Endometrial microvascular endothelial cells (primary cell): ENCODE results near the gene CLCNKA. TPM values are rescaled to one million over a fixed set of nuclear protein-coding genes. Genes with fewer than 3 reads are reported as not detected.
"Not testable (repeated sequence)": the region's sequence is repeated elsewhere in the genome, so short reads cannot be mapped to it uniquely, and the experiment has no call there.

Experiments
- in situ Hi-C: cut with HindIII; loops from 2 replicates; pipeline ENCODE4 v1.10.0; 2017; ENCODE audit warnings: low sequenced_read_pairs, low pct_unique_long_range_greater_than_20kb; ENCODE audit errors: inconsistent ontology term
- total RNA-seq: library from RNA; depleted of rRNA; stranded (reverse); fragments of >200 nt; gene quantifications from one replicate; pipeline ENCODE4 v1.2.3, GENCODE V29; 2015; ENCODE audit errors: inconsistent ontology term

The CLCNKA gene
- total RNA-seq, 1 donor from 2014 or later, result not detected

- in situ Hi-C loops, result no loop called here
Observed at GRCh38 chr1:15994590-15995351, 27.1 kb upstream of the CLCNKA start.

DNA sequence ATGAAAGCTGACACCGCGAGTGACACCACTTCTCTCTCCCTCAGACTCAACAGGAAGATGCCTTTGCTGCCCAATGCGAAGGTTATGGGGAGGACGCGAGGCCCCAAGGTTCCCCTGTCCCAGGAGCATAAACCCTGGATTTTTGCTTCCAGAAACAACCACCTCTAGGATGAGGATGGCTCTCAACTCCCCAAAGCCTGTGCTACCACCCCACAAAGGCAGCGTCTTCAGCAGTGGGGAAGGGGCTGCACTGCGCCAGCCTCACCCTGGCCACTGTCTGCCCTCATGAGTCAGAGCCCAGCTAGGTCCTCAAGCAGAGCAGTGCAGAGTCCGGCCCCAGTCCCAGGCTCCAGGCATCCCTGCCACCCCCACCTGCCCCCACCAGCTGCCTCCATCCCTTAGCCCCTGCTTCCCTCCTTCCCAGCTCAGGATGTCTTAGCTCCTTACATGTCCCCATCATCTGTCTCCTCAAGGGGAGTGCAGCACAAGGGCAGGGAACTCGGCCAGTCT, 24.7 kb upstream of the CLCNKA start:
- in situ Hi-C loops, result no loop called here

DNA sequence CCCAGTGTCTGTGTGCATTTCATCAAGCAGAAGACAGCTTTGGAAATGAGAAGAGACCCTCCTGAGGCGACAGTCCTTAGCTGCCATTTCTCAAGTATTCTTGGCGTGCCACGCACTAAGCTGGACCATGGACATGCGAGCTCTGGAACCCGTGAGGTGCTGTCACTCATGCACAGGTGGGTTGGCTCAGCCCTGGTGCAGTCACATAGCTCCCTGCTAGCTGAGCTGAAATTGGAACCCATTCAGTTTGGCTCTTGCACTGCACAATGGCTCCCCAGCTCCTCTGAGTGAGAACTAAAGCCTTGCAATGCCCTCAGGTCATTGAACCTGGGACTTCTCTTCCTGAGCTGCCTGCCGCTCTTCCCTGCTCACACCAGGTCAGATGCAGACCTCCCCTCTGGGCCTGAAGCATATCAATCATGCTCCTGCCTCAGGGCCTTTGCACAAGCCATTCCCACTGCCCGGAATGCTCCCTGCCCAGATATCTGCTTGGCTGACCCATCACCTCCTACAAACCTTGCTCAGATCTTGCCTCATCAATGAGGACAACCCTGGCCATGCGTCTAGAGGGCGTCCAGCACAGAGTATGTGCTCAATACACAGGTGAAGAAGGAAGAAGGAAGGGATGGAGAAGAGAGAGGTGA, 24.1 kb upstream of the CLCNKA start:
- in situ Hi-C loops, result no loop called here

GRCh38 chr1:15998929-15999328, 22.9 kb upstream of the CLCNKA start:
- in situ Hi-C loops, result no loop called here

GRCh38 chr1:16001274-16001673, 20.6 kb upstream of the CLCNKA start:
- in situ Hi-C loops, result not testable (repeated sequence)

GRCh38 chr1:16005597-16005996, 16.2 kb upstream of the CLCNKA start:
- in situ Hi-C loops, result no loop called here

DNA sequence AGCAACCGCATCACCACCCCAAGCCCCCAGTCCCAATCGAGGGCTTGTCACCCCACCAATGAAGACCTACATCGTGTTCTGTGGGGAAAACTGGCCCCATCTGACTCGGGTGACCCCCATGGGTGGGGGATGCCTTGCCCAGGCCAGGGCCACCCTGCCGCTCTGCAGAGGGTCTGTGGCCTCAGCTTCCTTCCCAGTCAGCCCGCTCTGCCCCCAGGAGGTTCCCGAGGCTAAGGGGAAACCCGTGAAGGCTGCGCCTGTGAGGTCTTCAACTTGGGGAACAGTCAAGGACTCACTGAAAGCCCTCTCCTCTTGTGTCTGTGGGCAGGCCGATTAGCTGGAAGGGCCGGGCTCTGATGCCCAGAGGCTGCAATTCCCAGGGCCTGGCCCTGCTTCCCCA, 15.8 kb upstream of the CLCNKA start:
- in situ Hi-C loops, result no loop called here

- in situ Hi-C loops, result no loop called here
Observed at GRCh38 chr1:16006552-16007485, 15.0 kb upstream of the CLCNKA start.

- in situ Hi-C loops, result no loop called here
Observed at GRCh38 chr1:16007671-16008341, 14.0 kb upstream of the CLCNKA start.

DNA sequence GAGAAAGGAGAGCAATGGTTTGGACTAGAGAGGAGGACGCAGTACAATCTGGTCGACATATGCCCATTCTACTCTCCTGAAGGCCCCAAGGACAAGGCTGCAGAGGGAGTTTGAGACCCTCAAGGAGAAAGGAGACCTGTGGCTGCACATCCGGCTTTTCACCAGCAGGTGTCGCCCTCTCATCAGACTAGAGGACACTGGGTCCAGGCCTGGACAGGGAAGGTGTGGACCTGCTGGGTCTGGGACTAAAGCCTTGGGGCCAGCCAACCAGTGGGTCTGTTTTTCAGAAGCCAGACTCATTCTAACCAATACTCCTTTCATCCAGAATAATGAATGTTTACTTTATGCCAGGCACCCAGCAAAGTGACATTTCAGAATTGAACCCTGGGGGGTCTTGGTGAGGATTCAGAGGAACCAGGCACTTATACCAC, 12.8 kb upstream of the CLCNKA start:
- in situ Hi-C loops, result no loop called here

DNA sequence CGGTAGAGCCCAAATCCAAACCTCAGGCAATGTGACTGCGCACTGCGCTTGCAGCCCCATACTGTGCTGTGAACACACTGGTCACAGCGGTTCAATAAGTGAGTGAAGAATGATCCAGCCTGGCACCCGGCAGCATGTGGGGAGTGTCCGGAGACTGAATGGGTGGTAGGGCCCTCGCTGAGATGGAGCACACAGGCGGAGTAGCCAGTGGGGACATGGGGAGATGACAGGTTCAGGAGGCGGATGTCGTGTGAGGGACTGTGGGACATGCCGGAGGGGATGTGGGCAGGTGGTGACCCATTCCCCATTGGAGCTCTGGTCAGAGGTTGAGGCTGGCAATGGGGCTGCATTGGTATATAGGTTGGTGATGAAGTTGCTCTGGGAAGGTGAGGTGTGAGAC, 12.2 kb upstream of the CLCNKA start:
- in situ Hi-C loops, result no loop called here

- in situ Hi-C loops, result no loop called here
Observed at GRCh38 chr1:16010837-16011236, 11.0 kb upstream of the CLCNKA start.

DNA sequence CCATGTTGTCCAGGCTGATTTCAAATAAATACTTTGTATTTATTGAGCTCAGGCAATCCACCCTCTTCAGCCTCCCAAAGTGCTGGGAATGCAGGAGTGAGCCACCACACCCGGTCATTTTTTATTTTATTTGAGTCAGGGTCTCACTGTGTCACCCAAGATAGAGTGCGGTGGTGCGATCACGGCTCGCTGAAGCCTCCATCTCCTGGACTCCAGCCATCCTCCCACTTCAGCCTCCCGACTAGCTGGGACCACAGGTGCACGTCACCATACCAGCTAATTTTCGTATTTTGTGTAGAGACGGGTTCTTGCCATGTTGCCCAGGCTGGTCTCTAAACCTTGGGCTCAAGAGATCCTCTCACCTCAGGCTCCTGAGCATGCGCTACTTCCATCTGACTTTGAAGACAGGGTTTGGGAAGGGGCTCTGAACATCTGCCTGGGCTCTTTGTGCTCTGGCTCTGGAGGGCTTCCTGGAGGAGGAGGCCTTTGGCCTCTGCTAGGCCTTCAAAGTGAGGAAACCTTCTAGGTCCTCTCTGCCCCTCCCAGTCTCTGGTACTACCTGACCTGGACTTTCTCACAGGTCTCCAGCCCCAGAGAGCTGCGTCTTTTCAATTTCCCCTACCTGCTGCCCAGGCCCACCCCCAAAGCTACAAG, 9.8 kb upstream of the CLCNKA start:
- in situ Hi-C loops, result no loop called here

DNA sequence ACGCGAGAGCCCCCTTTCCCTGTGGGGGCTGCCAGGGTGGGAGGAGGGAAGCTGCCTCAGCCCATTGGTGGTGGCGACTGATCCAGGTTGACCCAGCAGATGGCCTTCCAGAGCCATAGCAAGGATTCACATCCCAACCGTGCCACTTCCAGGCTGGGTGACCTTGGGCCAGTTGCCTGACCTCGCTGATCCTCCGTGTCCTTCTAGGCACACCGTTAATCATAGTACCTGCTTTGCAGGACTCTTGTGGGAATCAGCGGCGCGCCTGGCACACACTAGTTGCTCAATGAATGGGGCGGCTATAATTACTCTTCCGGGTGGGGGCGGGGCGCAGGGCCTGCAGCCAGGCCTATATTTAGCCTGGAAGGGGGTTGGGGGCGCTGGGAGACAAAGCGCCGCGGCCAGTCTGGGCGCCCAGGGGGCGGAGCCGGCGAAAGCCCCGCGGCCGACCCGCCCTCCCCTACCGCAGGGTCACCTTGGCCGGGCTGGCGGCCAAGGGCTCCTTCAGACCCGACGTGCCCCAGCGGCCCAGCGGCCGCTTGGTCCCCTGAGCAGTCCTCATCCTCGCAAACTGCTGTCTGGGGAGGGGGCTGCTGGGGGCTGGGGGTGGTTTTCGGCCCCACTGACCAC, 9.1 kb upstream of the CLCNKA start:
- in situ Hi-C loops, result no loop called here

- in situ Hi-C loops, result no loop called here
Observed at GRCh38 chr1:16013220-16013907, 8.5 kb upstream of the CLCNKA start.

DNA sequence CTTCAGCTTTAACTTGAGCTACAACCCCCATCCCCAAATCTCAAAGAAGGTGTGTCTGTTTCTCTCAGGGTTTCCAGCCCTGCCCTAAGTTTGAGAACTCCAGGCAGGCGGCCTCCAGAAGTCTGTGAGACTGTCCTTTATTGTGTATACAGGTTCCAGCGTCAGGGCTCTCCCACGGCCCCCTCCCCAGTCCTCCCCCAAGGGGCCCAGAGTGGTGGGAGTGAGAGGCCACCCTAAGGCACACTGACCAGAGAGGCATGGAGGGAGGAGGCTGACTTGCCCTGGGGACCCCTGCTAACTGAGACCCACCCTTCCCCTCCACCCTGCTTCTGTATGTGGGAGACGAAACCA, 8.0 kb upstream of the CLCNKA start:
- in situ Hi-C loops, result no loop called here
